ENCODE data around the gene PERCC1.

Gene PERCC1

DNA sequence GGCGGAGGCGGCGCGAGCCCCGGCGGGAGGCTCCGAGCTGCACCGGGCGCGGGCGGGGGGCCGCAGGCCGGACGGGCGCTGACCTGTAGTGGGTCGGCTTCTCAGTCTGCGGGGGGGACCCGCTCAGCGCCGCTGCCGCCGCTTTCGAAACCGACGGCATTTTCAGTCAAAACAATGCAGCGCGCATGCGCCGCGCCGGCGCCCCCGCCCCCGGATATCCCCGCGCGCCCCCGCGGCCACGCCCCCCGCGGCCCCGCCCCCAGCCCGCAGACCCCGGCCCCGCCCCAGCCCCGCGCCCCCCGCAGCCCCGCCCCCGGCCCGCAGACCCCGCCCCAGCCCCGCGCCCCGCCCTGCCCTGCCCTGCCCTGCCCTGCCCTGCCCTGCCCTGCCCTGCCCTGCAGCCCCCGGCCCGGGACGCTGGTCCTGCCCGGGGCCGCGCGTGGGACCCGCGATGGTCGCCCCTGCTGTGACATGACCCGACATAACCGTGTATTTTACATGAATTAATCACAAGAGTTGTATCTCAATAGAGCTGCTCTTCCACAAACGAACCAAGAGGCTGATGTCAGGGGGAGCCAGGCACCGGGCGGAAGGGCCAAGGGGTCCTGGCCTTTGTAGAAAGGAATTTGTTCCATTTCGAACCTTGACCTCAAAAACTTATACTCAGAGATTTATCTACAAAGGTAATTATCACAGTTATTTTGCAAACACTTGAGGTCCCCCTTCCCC lies 16.2 kb upstream of the PERCC1 start, which contains the start of gene UNKL:
Gene UNKL (minus strand): TSS at position 173 of the 729 bp plus-strand sequence. CDS start 13 bp downstream, at position 160.
- H3K4me1 ChIP-seq (ENCODE audit: control insufficient read depth, insufficient read depth, low read length): peaks cover under 1% of the 10 kb centered on the region
- no peaks in the 10 kb centered on the region for H3K27me3 ChIP-seq (ENCODE audit: control insufficient read depth, insufficient read depth, low read length)
- H3K36me3 ChIP-seq (ENCODE audit: control insufficient read depth, insufficient read depth, low read length): no peaks in the 10 kb centered on the region
- H3K9ac ChIP-seq (ENCODE audit: low read length): peak within 1 kb of the TSS; percentile 80
- no peaks in the 10 kb centered on the region for H3K9me3 ChIP-seq (ENCODE audit: control insufficient read depth, low read length)
- H3K4me3 ChIP-seq (ENCODE audit: low read length): peak within 1 kb of the TSS; percentile 56

DNA sequence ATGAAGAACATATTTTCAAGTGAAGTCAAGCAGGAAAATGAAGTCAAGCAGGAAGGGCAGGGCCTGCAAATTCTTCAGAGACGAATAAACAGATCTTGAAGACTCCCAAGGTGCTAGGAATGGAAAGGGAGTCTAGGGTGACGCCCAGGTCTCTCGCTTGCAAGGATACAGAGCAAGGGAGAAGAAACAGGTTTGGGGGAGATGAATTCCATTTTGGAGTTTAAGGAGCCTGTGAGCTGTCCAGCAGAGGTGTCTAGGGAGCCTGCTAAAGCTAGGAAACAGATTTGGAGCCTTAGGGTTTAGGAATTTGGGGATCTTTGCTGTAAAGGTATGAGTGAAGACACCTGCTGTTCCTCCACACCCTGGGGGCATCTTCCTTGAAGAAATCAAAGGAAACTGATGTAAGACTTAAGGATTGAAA lies 14.3 kb upstream of the PERCC1 start:
- H3K9ac ChIP-seq (ENCODE audit: low read length): no peak overlapping the region
- H3K36me3 ChIP-seq (ENCODE audit: control insufficient read depth, insufficient read depth, low read length): no peaks in the 10 kb centered on the region
- peaks cover 7% of the 10 kb centered on the region for H3K4me1 ChIP-seq (ENCODE audit: control insufficient read depth, insufficient read depth, low read length)
- no peaks in the 10 kb centered on the region for H3K9me3 ChIP-seq (ENCODE audit: control insufficient read depth, low read length)
- no peak overlapping the region for H3K4me3 ChIP-seq (ENCODE audit: low read length)
- no peaks in the 10 kb centered on the region for H3K27me3 ChIP-seq (ENCODE audit: control insufficient read depth, insufficient read depth, low read length)

- Histone ChIP-seq H3K36me3 (ENCODE audit: control insufficient read depth, insufficient read depth, low read length) (no peaks in the 10 kb centered on the region), H3K4me1 (ENCODE audit: control insufficient read depth, insufficient read depth, low read length) (peaks cover 7% of the 10 kb centered on the region), H3K9ac (ENCODE audit: low read length) (peak overlapping the region; percentile 89), H3K27me3 (ENCODE audit: control insufficient read depth, insufficient read depth, low read length) (no peaks in the 10 kb centered on the region), H3K9me3 (ENCODE audit: control insufficient read depth, low read length) (no peaks in the 10 kb centered on the region), H3K4me3 (ENCODE audit: low read length) (peak overlapping the region; percentile 61)
Observed at GRCh38 chr16:1420111-1420539, 10.8 kb upstream of the PERCC1 start.

- Histone ChIP-seq H3K4me1 (ENCODE audit: control insufficient read depth, insufficient read depth, low read length) (peaks cover 7% of the 10 kb centered on the region), H3K36me3 (ENCODE audit: control insufficient read depth, insufficient read depth, low read length) (no peaks in the 10 kb centered on the region), H3K9ac (ENCODE audit: low read length) (no peak overlapping the region)
Observed at GRCh38 chr16:1422076-1422475, 8.8 kb upstream of the PERCC1 start.

GRCh38 chr16:1424028-1424427 lies 6.8 kb upstream of the PERCC1 start:
- Histone ChIP-seq H3K9me3 (ENCODE audit: control insufficient read depth, low read length) (no peaks in the 10 kb centered on the region), H3K4me1 (ENCODE audit: control insufficient read depth, insufficient read depth, low read length) (peaks cover 11% of the 10 kb centered on the region), H3K9ac (ENCODE audit: low read length) (no peak overlapping the region), H3K27me3 (ENCODE audit: control insufficient read depth, insufficient read depth, low read length) (peaks cover 4% of the 10 kb centered on the region), H3K4me3 (ENCODE audit: low read length) (no peak overlapping the region), H3K36me3 (ENCODE audit: control insufficient read depth, insufficient read depth, low read length) (no peaks in the 10 kb centered on the region)

More at GRCh38 chr16:1422076-1422475, 8.8 kb upstream of the PERCC1 start:
- H3K4me3 ChIP-seq (ENCODE audit: low read length): no peak overlapping the region
- no peaks in the 10 kb centered on the region for H3K9me3 ChIP-seq (ENCODE audit: control insufficient read depth, low read length)
- no peaks in the 10 kb centered on the region for H3K27me3 ChIP-seq (ENCODE audit: control insufficient read depth, insufficient read depth, low read length)

DNA sequence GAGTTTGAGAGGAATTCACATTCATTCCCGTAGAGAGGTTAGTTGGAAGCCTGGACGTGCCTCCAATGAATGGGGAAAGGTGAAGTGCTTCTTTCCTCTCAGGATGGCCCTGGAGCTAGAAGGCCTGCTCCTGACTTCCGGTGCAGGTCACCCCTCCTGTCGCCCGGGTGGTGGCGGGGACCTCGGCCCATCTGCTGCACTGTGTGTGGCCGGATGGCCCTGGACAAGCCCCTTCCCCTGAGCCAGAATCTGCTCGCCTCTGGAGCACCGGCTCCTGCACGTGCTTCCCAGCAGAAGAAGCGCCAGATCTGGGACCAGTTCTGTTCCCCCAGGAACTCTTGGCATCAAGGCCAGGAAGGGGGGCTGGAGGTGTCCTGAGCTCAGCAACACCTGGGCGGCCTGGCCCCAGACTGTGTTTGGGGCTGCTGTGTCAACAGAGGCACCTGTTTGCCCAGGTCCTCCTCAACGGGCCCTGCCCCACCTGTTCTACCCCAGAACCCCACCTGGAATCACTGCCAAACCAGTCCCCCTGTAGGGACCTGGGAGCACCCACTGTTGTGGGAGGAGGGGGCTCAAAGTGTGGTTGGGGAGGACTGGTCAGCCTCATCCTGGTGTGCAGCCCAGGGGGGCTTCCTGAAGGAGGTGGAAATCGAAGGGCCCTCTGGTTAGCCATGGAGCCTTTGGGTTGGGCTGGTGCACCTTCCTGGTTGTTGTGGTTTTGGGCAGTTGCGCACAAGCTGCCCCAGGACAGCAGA lies 5.1 kb upstream of the PERCC1 start:
- no peak overlapping the region for H3K4me3 ChIP-seq (ENCODE audit: low read length)

GRCh38 chr16:1426734-1427471 lies 4.0 kb upstream of the PERCC1 start:
- Histone ChIP-seq H3K4me3 (ENCODE audit: low read length) (no peak overlapping the region), H3K9ac (ENCODE audit: low read length) (no peak overlapping the region), H3K9me3 (ENCODE audit: control insufficient read depth, low read length) (no peaks in the 10 kb centered on the region), H3K36me3 (ENCODE audit: control insufficient read depth, insufficient read depth, low read length) (no peaks in the 10 kb centered on the region), H3K27me3 (ENCODE audit: control insufficient read depth, insufficient read depth, low read length) (peaks cover 12% of the 10 kb centered on the region), H3K4me1 (ENCODE audit: control insufficient read depth, insufficient read depth, low read length) (peaks cover 19% of the 10 kb centered on the region)

More for the DNA sequence above, 5.1 kb upstream of the PERCC1 start:
- Histone ChIP-seq H3K4me1 (ENCODE audit: control insufficient read depth, insufficient read depth, low read length) (peaks cover 15% of the 10 kb centered on the region), H3K27me3 (ENCODE audit: control insufficient read depth, insufficient read depth, low read length) (peaks cover 12% of the 10 kb centered on the region), H3K9me3 (ENCODE audit: control insufficient read depth, low read length) (no peaks in the 10 kb centered on the region), H3K36me3 (ENCODE audit: control insufficient read depth, insufficient read depth, low read length) (no peaks in the 10 kb centered on the region), H3K9ac (ENCODE audit: low read length) (no peak overlapping the region)

GRCh38 chr16:1427473-1428461 lies 3.1 kb upstream of the PERCC1 start:
- Histone ChIP-seq H3K27me3 (ENCODE audit: control insufficient read depth, insufficient read depth, low read length) (peaks cover 12% of the 10 kb centered on the region), H3K4me1 (ENCODE audit: control insufficient read depth, insufficient read depth, low read length) (peaks cover 19% of the 10 kb centered on the region), H3K36me3 (ENCODE audit: control insufficient read depth, insufficient read depth, low read length) (no peaks in the 10 kb centered on the region), H3K4me3 (ENCODE audit: low read length) (no peak overlapping the region), H3K9ac (ENCODE audit: low read length) (no peak overlapping the region), H3K9me3 (ENCODE audit: control insufficient read depth, low read length) (no peaks in the 10 kb centered on the region)

GRCh38 chr16:1428511-1428910 lies 2.4 kb upstream of the PERCC1 start:
- Histone ChIP-seq H3K9ac (ENCODE audit: low read length) (no peak overlapping the region), H3K36me3 (ENCODE audit: control insufficient read depth, insufficient read depth, low read length) (no peaks in the 10 kb centered on the region), H3K9me3 (ENCODE audit: control insufficient read depth, low read length) (no peaks in the 10 kb centered on the region), H3K4me1 (ENCODE audit: control insufficient read depth, insufficient read depth, low read length) (peaks cover 19% of the 10 kb centered on the region), H3K4me3 (ENCODE audit: low read length) (no peak overlapping the region), H3K27me3 (ENCODE audit: control insufficient read depth, insufficient read depth, low read length) (peaks cover 16% of the 10 kb centered on the region)

- Histone ChIP-seq H3K27me3 (ENCODE audit: control insufficient read depth, insufficient read depth, low read length) (peaks cover 16% of the 10 kb centered on the region), H3K9me3 (ENCODE audit: control insufficient read depth, low read length) (no peaks in the 10 kb centered on the region), H3K4me3 (ENCODE audit: low read length) (no peak overlapping the region), H3K36me3 (ENCODE audit: control insufficient read depth, insufficient read depth, low read length) (no peaks in the 10 kb centered on the region), H3K9ac (ENCODE audit: low read length) (no peak overlapping the region), H3K4me1 (ENCODE audit: control insufficient read depth, insufficient read depth, low read length) (peaks cover 19% of the 10 kb centered on the region)
Observed at GRCh38 chr16:1429012-1429411, 1.9 kb upstream of the PERCC1 start.

GRCh38 chr16:1429631-1430030 lies 1.2 kb upstream of the PERCC1 start:
- Histone ChIP-seq H3K4me3 (ENCODE audit: low read length) (no peak overlapping the region), H3K36me3 (ENCODE audit: control insufficient read depth, insufficient read depth, low read length) (no peaks in the 10 kb centered on the region), H3K9ac (ENCODE audit: low read length) (no peak overlapping the region), H3K27me3 (ENCODE audit: control insufficient read depth, insufficient read depth, low read length) (peaks cover 16% of the 10 kb centered on the region), H3K4me1 (ENCODE audit: control insufficient read depth, insufficient read depth, low read length) (peaks cover 19% of the 10 kb centered on the region), H3K9me3 (ENCODE audit: control insufficient read depth, low read length) (no peaks in the 10 kb centered on the region)

Measured in mucosa of stomach (tissue), 1 donor.